AG09309 (cell line): ENCODE data around the gene TBC1D22A.

Experiments used
- DNase-seq: peaks from one replicate; pipeline ENCODE4 v3.0.0-alpha.2; 2010; ENCODE audit warnings: low read depth
- H3K4me3 ChIP-seq: 2 replicates; pipeline ENCODE4 v1.5.1; 2011; ENCODE audit warnings: mild to moderate bottlenecking, low read depth, low read length, moderate library complexity; ENCODE audit not compliant: control insufficient read depth
- CTCF ChIP-seq: IDR thresholded peaks from 2 replicates; pipeline ENCODE4 v1.5.1; 2011; ENCODE audit warnings: mild to moderate bottlenecking, low read depth, low read length, inconsistent platforms; ENCODE audit not compliant: insufficient read depth, control insufficient read depth; ENCODE audit errors: missing control alignments

Gene TBC1D22A

GRCh38 chr22:47043835-47044721 lies 281.6 kb downstream of the TBC1D22A start:
- no peak for DNase-seq
- H3K4me3 ChIP-seq, result no peak overlapping the region

GRCh38 chr22:47044722-47045535 lies 282.5 kb downstream of the TBC1D22A start:
- TF ChIP-seq CTCF, result no peak
- no peak for DNase-seq
- H3K4me3 ChIP-seq, result no peak overlapping the region

More at GRCh38 chr22:47043835-47044721, 281.6 kb downstream of the TBC1D22A start:
- TF ChIP-seq CTCF, result no peak

- TF ChIP-seq CTCF, result no peak
- no peak for DNase-seq
- no peak overlapping the region for H3K4me3 ChIP-seq
Measured at GRCh38 chr22:47045691-47046410, 283.4 kb downstream of the TBC1D22A start.

GRCh38 chr22:47046411-47047065 lies 284.1 kb downstream of the TBC1D22A start:
- no peak for DNase-seq
- TF ChIP-seq CTCF, result no peak
- no peak overlapping the region for H3K4me3 ChIP-seq

GRCh38 chr22:47047321-47048122 lies 285.1 kb downstream of the TBC1D22A start:
- no peak for DNase-seq
- no peak overlapping the region for H3K4me3 ChIP-seq
- TF ChIP-seq CTCF, result no peak
